Testis (tissue), 2 donors: ENCODE data around the gene DNAJC13.
A peak's percentile ranks its signal among the peaks of the same experiment; 100 is the strongest.

Experiments
- POLR2A ChIP-seq: fragments of 450-650 bp; IDR thresholded peaks from one replicate; pipeline ENCODE4 v1.6.1; 2017; ENCODE audit warnings: antibody characterized with exemption, mild to moderate bottlenecking, moderate library complexity
- TF ChIP-seq, protein P1 (sequence below), 3 experiments: fragments of 450-650 bp in 2 of 3; fragments of 200-600 bp in 1 of 3; sonication (generic) in 1 of 3; IDR thresholded peaks; one replicate each; pipeline ENCODE4 v1.5.1; 2016 to 2019; ENCODE audit warnings: antibody characterized with exemption in 3 of 3, mild to moderate bottlenecking in 2 of 3, moderate library complexity in 1 of 3

DNA sequence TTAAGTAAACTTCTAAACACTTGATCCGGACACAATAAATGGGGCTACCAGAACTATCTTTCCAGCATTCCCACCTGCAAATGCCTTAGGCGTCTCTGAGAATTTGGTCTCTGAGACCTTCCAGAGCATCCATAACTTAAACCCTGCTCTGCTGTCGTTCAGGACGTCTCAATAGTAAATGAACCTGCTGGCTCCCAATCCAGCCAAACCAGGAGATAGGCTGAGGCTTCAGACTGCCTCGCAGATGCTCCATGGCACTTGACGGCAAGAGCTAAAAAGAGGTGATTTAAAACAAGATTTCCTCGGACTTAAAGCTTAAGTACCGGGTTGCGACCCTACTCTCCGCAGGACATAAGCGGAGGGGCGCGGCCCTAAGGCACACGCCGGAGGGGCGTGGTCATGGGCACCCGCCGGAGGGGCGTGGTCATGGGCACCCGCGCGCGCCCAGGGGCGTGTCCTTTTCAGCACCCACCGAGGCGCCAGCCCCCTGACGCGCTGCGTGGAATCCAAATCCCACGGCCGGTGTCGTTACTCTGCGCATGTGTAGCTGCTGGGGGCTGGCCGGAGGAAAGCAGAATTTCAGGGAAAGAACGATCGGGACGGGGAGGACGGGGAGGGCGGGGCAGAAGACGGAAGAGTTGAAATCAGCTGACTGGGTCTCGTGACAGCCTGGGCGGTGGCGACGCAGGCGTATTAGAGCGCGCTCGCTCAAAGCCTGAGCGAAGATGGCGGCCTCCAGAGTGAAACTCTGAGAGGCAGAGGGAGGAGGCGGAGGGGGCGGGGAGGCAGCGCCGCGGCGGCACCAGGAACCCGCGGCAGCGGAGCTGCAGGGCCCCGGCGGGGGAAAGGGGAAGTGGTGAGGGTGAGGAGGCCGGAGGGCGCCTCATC is at the start of gene DNAJC13:
- TF ChIP-seq, protein P1, sequence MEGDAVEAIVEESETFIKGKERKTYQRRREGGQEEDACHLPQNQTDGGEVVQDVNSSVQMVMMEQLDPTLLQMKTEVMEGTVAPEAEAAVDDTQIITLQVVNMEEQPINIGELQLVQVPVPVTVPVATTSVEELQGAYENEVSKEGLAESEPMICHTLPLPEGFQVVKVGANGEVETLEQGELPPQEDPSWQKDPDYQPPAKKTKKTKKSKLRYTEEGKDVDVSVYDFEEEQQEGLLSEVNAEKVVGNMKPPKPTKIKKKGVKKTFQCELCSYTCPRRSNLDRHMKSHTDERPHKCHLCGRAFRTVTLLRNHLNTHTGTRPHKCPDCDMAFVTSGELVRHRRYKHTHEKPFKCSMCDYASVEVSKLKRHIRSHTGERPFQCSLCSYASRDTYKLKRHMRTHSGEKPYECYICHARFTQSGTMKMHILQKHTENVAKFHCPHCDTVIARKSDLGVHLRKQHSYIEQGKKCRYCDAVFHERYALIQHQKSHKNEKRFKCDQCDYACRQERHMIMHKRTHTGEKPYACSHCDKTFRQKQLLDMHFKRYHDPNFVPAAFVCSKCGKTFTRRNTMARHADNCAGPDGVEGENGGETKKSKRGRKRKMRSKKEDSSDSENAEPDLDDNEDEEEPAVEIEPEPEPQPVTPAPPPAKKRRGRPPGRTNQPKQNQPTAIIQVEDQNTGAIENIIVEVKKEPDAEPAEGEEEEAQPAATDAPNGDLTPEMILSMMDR (IDR thresholded peaks at IDR 0.05) = no peak
- TF ChIP-seq POLR2A = peak; percentile 21
